CD4-positive, alpha-beta T cell treated with Interleukin-6 at 100 ng/mL for 8 hours (primary cell): Measurements from ENCODE around the gene ACSM5.
"Not testable (repeated sequence)": the region's sequence is repeated elsewhere in the genome, so short reads cannot be mapped to it uniquely, and the experiment has no call there.

Experiments
- DNase-seq: peaks from one replicate; pipeline ENCODE4 v3.0.0-alpha.2; 2020; ENCODE audit warnings: mixed read lengths, low spot score

ACSM5 gene

GRCh38 chr16:20398603-20399002, 10.7 kb upstream of the ACSM5 start:
- no peak for DNase-seq

- no peak for DNase-seq
These were observed 10.1 kb upstream of the ACSM5 start for GRCh38 chr16:20399185-20399584.

GRCh38 chr16:20401066-20401465, 8.3 kb upstream of the ACSM5 start:
- DNase-seq: no peak

- DNase-seq: no peak
These were observed 7.8 kb upstream of the ACSM5 start for GRCh38 chr16:20401475-20402016.

- no peak for DNase-seq
These were observed 6.7 kb upstream of the ACSM5 start for GRCh38 chr16:20402651-20403050.

GRCh38 chr16:20404637-20405036, 4.7 kb upstream of the ACSM5 start, which contains the start of gene PDILT:
PDILT (minus strand) TSS chr16:20404737; CDS start chr16:20399300, 5,437 bp downstream.
- no peak for DNase-seq

GRCh38 chr16:20410121-20410723, 888 bp downstream of the ACSM5 start:
- no peak for DNase-seq

- no peak for DNase-seq
These were observed 1.7 kb downstream of the ACSM5 start for GRCh38 chr16:20411055-20411454.

- DNase-seq: no peak
These were observed 6.2 kb downstream of the ACSM5 start for GRCh38 chr16:20415541-20415940.

- not testable (repeated sequence) for DNase-seq
These were observed 9.8 kb downstream of the ACSM5 start for GRCh38 chr16:20419093-20419492.

- DNase-seq: not testable (repeated sequence)
These were observed 12.4 kb downstream of the ACSM5 start for GRCh38 chr16:20421748-20422147.

- not testable (repeated sequence) for DNase-seq
These were observed 14.4 kb downstream of the ACSM5 start for GRCh38 chr16:20423772-20424128.

- no peak for DNase-seq
These were observed 15.0 kb downstream of the ACSM5 start for GRCh38 chr16:20424129-20424866.

GRCh38 chr16:20427401-20427797, 18.1 kb downstream of the ACSM5 start:
- DNase-seq: not testable (repeated sequence)

- DNase-seq: not testable (repeated sequence)
These were observed 20.2 kb downstream of the ACSM5 start for GRCh38 chr16:20429499-20429898.

GRCh38 chr16:20430480-20430879, 21.1 kb downstream of the ACSM5 start:
- DNase-seq: not testable (repeated sequence)

- DNase-seq: no peak
These were observed 21.6 kb downstream of the ACSM5 start for GRCh38 chr16:20430948-20431347.

GRCh38 chr16:20438950-20439349, 29.6 kb downstream of the ACSM5 start:
- DNase-seq: not testable (repeated sequence)

GRCh38 chr16:20439820-20440231, 30.5 kb downstream of the ACSM5 start:
- not testable (repeated sequence) for DNase-seq

- DNase-seq: not testable (repeated sequence)
These were observed 31.4 kb downstream of the ACSM5 start for GRCh38 chr16:20440731-20441130.

- DNase-seq: no peak
These were observed 31.9 kb downstream of the ACSM5 start for GRCh38 chr16:20441191-20441590.

- DNase-seq: not testable (repeated sequence)
These were observed 32.5 kb downstream of the ACSM5 start for GRCh38 chr16:20441859-20442258.
